PC-9 (cell line): Measurements from ENCODE around the gene PRSS22. TPM values are rescaled to one million over a fixed set of nuclear protein-coding genes. Genes with fewer than 3 reads are reported as not detected.

Experiments
- BruUV-seq: library from RNA; stranded (reverse); fragments of 400-500 nt; replicated peaks from 2 replicates; lab custom pipeline; 2021; lab: Mats Ljungman, UMichigan
- CTCF ChIA-PET: fragments of 300-600 bp; sonication (Branson Sonifier 250); formaldehyde crosslinking; loops from one replicate; lab custom pipeline; 2022; ENCODE audit warnings: antibody characterized with exemption; lab: Charles Lee
- POLR2A ChIA-PET: fragments of 300-600 bp; sonication (Branson Sonifier 250); formaldehyde crosslinking; loops from one replicate; lab custom pipeline; 2022; ENCODE audit warnings: antibody characterized with exemption; ENCODE audit not compliant: unreplicated experiment; lab: Charles Lee
- DNase-seq, 2 experiments: peaks; one replicate each; pipeline versions ENCODE4 v3.0.0 to v3.0.0-alpha.2; 2015 to 2022; ENCODE audit warnings: mixed read lengths in 1 of 2
- H2AFZ ChIP-seq: fragments of 200-600 bp; sonication (generic); 2 replicates; pipeline ENCODE4 v1.8.1; 2017; ENCODE audit warnings: antibody characterized with exemption
- H3F3A ChIP-seq: fragments of 200-600 bp; sonication (generic); 2 replicates; pipeline ENCODE4 v1.8.1; 2017; ENCODE audit warnings: antibody characterized with exemption, mild to moderate bottlenecking, low read depth; ENCODE audit not compliant: insufficient read depth
- H3K27ac ChIP-seq: fragments of 200-600 bp; sonication (generic); 2 replicates; pipeline ENCODE4 v1.6.1; 2016; ENCODE audit warnings: mixed run types
- H3K27me3 ChIP-seq: fragments of 200-600 bp; sonication (generic); 2 replicates; pipeline ENCODE4 v1.6.1; 2016; ENCODE audit warnings: low read depth, mixed run types; ENCODE audit not compliant: insufficient read depth
- H3K36me3 ChIP-seq: fragments of 200-600 bp; sonication (generic); 2 replicates; pipeline ENCODE4 v1.6.1; 2016; ENCODE audit warnings: low read depth, mixed run types
- H3K4me1 ChIP-seq: fragments of 200-600 bp; sonication (generic); replicated peaks from 2 replicates; pipeline ENCODE4 v1.6.1; 2016; ENCODE audit warnings: mixed run types; ENCODE audit not compliant: insufficient read depth
- H3K4me2 ChIP-seq: fragments of 200-600 bp; sonication (generic); 2 replicates; pipeline ENCODE4 v1.6.1; 2017; ENCODE audit warnings: mixed run types
- H3K4me3 ChIP-seq: fragments of 200-600 bp; sonication (generic); 2 replicates; pipeline ENCODE4 v1.6.1; 2016; ENCODE audit warnings: mixed run types
- H3K79me2 ChIP-seq: fragments of 200-600 bp; sonication (generic); 2 replicates; pipeline ENCODE4 v1.6.1; 2017; ENCODE audit warnings: low read depth, mixed run types
- H3K9me2 ChIP-seq: fragments of 200-600 bp; sonication (generic); 2 replicates; pipeline ENCODE4 v1.8.1; 2017; ENCODE audit warnings: mild to moderate bottlenecking; ENCODE audit not compliant: insufficient read depth
- H3K9me3 ChIP-seq: fragments of 200-600 bp; sonication (generic); 2 replicates; pipeline ENCODE4 v1.8.1; 2016; ENCODE audit warnings: low read depth; ENCODE audit not compliant: insufficient read depth
- H4K20me1 ChIP-seq: fragments of 200-600 bp; sonication (generic); 2 replicates; pipeline ENCODE4 v1.8.1; 2017; ENCODE audit not compliant: insufficient read depth
- CTCF ChIP-seq: fragments of 200-600 bp; sonication (generic); conservative IDR thresholded peaks from 2 replicates; pipeline ENCODE4 v1.6.1; 2017; ENCODE audit warnings: mixed run types, antibody characterized with exemption, mild to moderate bottlenecking, moderate library complexity
- EZH2 ChIP-seq: fragments of 200-600 bp; sonication (generic); IDR thresholded peaks from 2 replicates; pipeline ENCODE4 v1.8.0; 2017; ENCODE audit warnings: antibody characterized with exemption, low read depth
- intact Hi-C: fragments of 100-400 bp; cut with micrococcal nuclease; formaldehyde crosslinking; loops from one replicate; pipeline ENCODE4 v1.10.0; 2022; ENCODE audit not compliant: unreplicated experiment
- total RNA-seq: library from RNA; stranded (reverse); gene quantifications from 2 replicates; pipeline ENCODE4 v1.2.3, GENCODE V29; 2021

The PRSS22 gene
- total RNA-seq, 1 experiment from 2014 or later: 99.7 TPM

GRCh38 chr16:2808181-2808580 is 49.8 kb downstream of the PRSS22 start:
- Histone ChIP-seq H3K36me3 (no peaks in the 10 kb centered on the region), H3K4me1 (peaks cover 9% of the 10 kb centered on the region; the same call in 1 of the 2 replicates), H3K79me2 (no peaks in the 10 kb centered on the region), H3K27me3 (0 out of 2 replicates have a peak, but pooled peaks cover 3% of the 10 kb centered on the region), H3K9me2 (no peaks in the 10 kb centered on the region), H4K20me1 (no peaks in the 10 kb centered on the region), H3F3A (0 out of 2 replicates have a peak, but pooled peaks cover 3% of the 10 kb centered on the region), H3K9me3 (no peaks in the 10 kb centered on the region), H2AFZ (no peak overlapping the region), H3K4me3 (no peak overlapping the region), H3K27ac (no peak overlapping the region), H3K4me2 (no peak overlapping the region)
- TF ChIP-seq EZH2 (no peak), CTCF (no peak)
- ChIA-PET POLR2A (no interaction called here), CTCF (no interaction called here)
- intact Hi-C loops: no loop called here
- no peak for DNase-seq
- no TSS peak for BruUV-seq

- POLR2A ChIA-PET: no interaction called here
- Histone ChIP-seq H3K9me2 (no peaks in the 10 kb centered on the region), H3K4me1 (no peaks in the 10 kb centered on the region), H3K36me3 (no peaks in the 10 kb centered on the region), H3K79me2 (no peaks in the 10 kb centered on the region), H3K9me3 (no peaks in the 10 kb centered on the region), H3K4me2 (no peak overlapping the region), H3K4me3 (no peak overlapping the region), H3K27me3 (0 out of 2 replicates have a peak, but pooled peaks cover 3% of the 10 kb centered on the region), H3F3A (0 out of 2 replicates have a peak, but pooled peaks cover 3% of the 10 kb centered on the region), H4K20me1 (no peaks in the 10 kb centered on the region), H3K27ac (no peak overlapping the region), H2AFZ (no peak overlapping the region)
- intact Hi-C loops: no loop called here
- BruUV-seq: no TSS peak
- TF ChIP-seq CTCF (no peak), EZH2 (no peak)
- no peak for DNase-seq
- CTCF ChIA-PET: no interaction called here
These were observed 51.7 kb downstream of the PRSS22 start for GRCh38 chr16:2806286-2806685.

GRCh38 chr16:2804728-2805127 is 53.2 kb downstream of the PRSS22 start:
- peaks cover 10% of the 10 kb centered on the region for H3K4me1 ChIP-seq
- intact Hi-C loops: no loop called here
- no peak overlapping the region for H3K4me2 ChIP-seq
- H3K27me3 ChIP-seq: no peaks in the 10 kb centered on the region
- no peaks in the 10 kb centered on the region for H4K20me1 ChIP-seq
- no peak overlapping the region for H3K27ac ChIP-seq
- no peak for DNase-seq
- no peaks in the 10 kb centered on the region for H3K9me3 ChIP-seq
- TF ChIP-seq CTCF (no peak), EZH2 (no peak)
- H3K36me3 ChIP-seq: no peaks in the 10 kb centered on the region
- ChIA-PET CTCF (no interaction called here), POLR2A (no interaction called here)
- peaks cover 16% of the 10 kb centered on the region; the same call in 1 of the 2 replicates for H3F3A ChIP-seq
- no peaks in the 10 kb centered on the region for H3K79me2 ChIP-seq
- H3K4me3 ChIP-seq: no peak overlapping the region
- no TSS peak for BruUV-seq
- no peaks in the 10 kb centered on the region for H3K9me2 ChIP-seq
- no peak overlapping the region for H2AFZ ChIP-seq
